HG02623 (cell line): ENCODE measurements around the gene KRCC1.
"Not testable (repeated sequence)": the region's sequence is repeated elsewhere in the genome, so short reads cannot be mapped to it uniquely, and the experiment has no call there.

Source experiments
- ATAC-seq: cut with Tn5 transposase; IDR thresholded peaks from one replicate; pipeline ENCODE4 v1.9.1; 2021; ENCODE audit warnings: moderate library complexity; ENCODE audit not compliant: unreplicated experiment

Gene KRCC1

GRCh38 chr2:88048541-88048940, 7.0 kb downstream of the KRCC1 start:
- ATAC-seq = no peak

- not testable (repeated sequence) for ATAC-seq
Observed at GRCh38 chr2:88045561-88045960, 10.0 kb downstream of the KRCC1 start.

GRCh38 chr2:88042476-88042875, 13.1 kb downstream of the KRCC1 start:
- ATAC-seq = no peak

GRCh38 chr2:88038263-88039105, 17.1 kb downstream of the KRCC1 start:
- no peak for ATAC-seq

GRCh38 chr2:88036606-88037005, 19.0 kb downstream of the KRCC1 start:
- ATAC-seq = no peak

- no peak for ATAC-seq
Observed at GRCh38 chr2:88036182-88036581, 19.4 kb downstream of the KRCC1 start.

GRCh38 chr2:88032070-88032702, 23.4 kb downstream of the KRCC1 start:
- no peak for ATAC-seq

- no peak for ATAC-seq
Observed at GRCh38 chr2:88028931-88029330, 26.7 kb downstream of the KRCC1 start.

GRCh38 chr2:88027697-88028389, 27.7 kb downstream of the KRCC1 start:
- ATAC-seq = peak; percentile 44

GRCh38 chr2:88024509-88024908, 31.1 kb downstream of the KRCC1 start:
- no peak for ATAC-seq

GRCh38 chr2:88022669-88022921, 33.0 kb downstream of the KRCC1 start:
- no peak for ATAC-seq

- no peak for ATAC-seq
Observed at GRCh38 chr2:88019985-88020384, 35.6 kb downstream of the KRCC1 start.

GRCh38 chr2:88018909-88019308, 36.7 kb downstream of the KRCC1 start:
- ATAC-seq = no peak

GRCh38 chr2:88018077-88018805, 37.3 kb downstream of the KRCC1 start:
- not testable (repeated sequence) for ATAC-seq

GRCh38 chr2:88017780-88018038, 37.9 kb downstream of the KRCC1 start:
- not testable (repeated sequence) for ATAC-seq

GRCh38 chr2:88016960-88017779, 38.4 kb downstream of the KRCC1 start:
- ATAC-seq = peak; percentile 63

- peak; percentile 71 for ATAC-seq
Observed at GRCh38 chr2:88016086-88016959, 39.3 kb downstream of the KRCC1 start, which contains the start of gene RNU2-63P. TSS of gene RNU2-63P (minus strand) at chr2:88016547.

GRCh38 chr2:88011011-88011410, 44.6 kb downstream of the KRCC1 start:
- no peak for ATAC-seq

- ATAC-seq = no peak
Observed at GRCh38 chr2:88010136-88010535, 45.4 kb downstream of the KRCC1 start.
